Activated CD4-positive, alpha-beta memory T cell treated with anti-CD3 and anti-CD28 coated beads, Interleukin-2, amount 10 ng/mL, durations not matched to agents 7 days and 5 days (primary cell): Measurements from ENCODE around the gene COL18A1. TPM values are rescaled to one million over a fixed set of nuclear protein-coding genes. Genes with fewer than 3 reads are reported as not detected.

Experiments used
- CTCF ChIA-PET: fragments of 350-600 bp; sonication (Branson Sonifier 250); formaldehyde crosslinking; loops from one replicate; lab custom pipeline; 2021; ENCODE audit warnings: antibody characterized with exemption, inconsistent platforms; lab: Charles Lee
- POLR2A ChIA-PET: fragments of 350-600 bp; sonication (Branson Sonifier 250); formaldehyde crosslinking; loops from one replicate; lab custom pipeline; 2021; ENCODE audit warnings: antibody characterized with exemption; lab: Charles Lee
- DNase-seq: peaks from one replicate; pipeline ENCODE4 v3.0.0-alpha.2; 2020
- H3K27ac Mint-ChIP-seq: one replicate; pipeline ENCODE4 v1.8.0; 2021; ENCODE audit warnings: mild to moderate bottlenecking, mixed read lengths
- H3K27me3 Mint-ChIP-seq: one replicate; pipeline ENCODE4 v1.8.0; 2021; ENCODE audit warnings: mixed read lengths
- H3K36me3 Mint-ChIP-seq: one replicate; pipeline ENCODE4 v1.8.0; 2021; ENCODE audit warnings: low read depth, mixed read lengths
- H3K4me1 Mint-ChIP-seq: one replicate; pipeline ENCODE4 v1.8.0; 2021; ENCODE audit warnings: mixed read lengths
- H3K4me3 Mint-ChIP-seq: one replicate; pipeline ENCODE4 v1.8.0; 2021; ENCODE audit warnings: mild to moderate bottlenecking, mixed read lengths
- H3K9me3 Mint-ChIP-seq: one replicate; pipeline ENCODE4 v1.8.0; 2021; ENCODE audit warnings: mixed read lengths
- total RNA-seq, 2 experiments: library from RNA; stranded (reverse); gene quantifications; one replicate each; pipeline ENCODE4 v1.2.3, GENCODE V29; 2021

Gene COL18A1
- total RNA-seq, 2 experiments from 2014 or later, result 2.2 to 3.9 TPM

GRCh38 chr21:45507888-45508508 lies 103.0 kb downstream of the COL18A1 start:
- ChIA-PET POLR2A (no interaction called here), CTCF (no interaction called here)
- DNase-seq, result no peak
- no peak overlapping the region for H3K4me3 Mint-ChIP-seq
- no peaks in the 10 kb centered on the region for H3K27me3 Mint-ChIP-seq
- no peaks in the 10 kb centered on the region for H3K4me1 Mint-ChIP-seq
- H3K36me3 Mint-ChIP-seq, result no peaks in the 10 kb centered on the region
- H3K27ac Mint-ChIP-seq, result no peak overlapping the region
- no peaks in the 10 kb centered on the region for H3K9me3 Mint-ChIP-seq

- POLR2A ChIA-PET, result no interaction called here
- H3K27ac Mint-ChIP-seq, result no peak overlapping the region
Observed at GRCh38 chr21:45508607-45509565, 103.9 kb downstream of the COL18A1 start.

GRCh38 chr21:45509566-45510465 lies 104.9 kb downstream of the COL18A1 start:
- peaks cover 5% of the 10 kb centered on the region for H3K4me1 Mint-ChIP-seq
- ChIA-PET CTCF (no interaction called here), POLR2A (no interaction called here)
- no peaks in the 10 kb centered on the region for H3K9me3 Mint-ChIP-seq
- peaks cover 2% of the 10 kb centered on the region for H3K36me3 Mint-ChIP-seq
- H3K4me3 Mint-ChIP-seq, result no peak overlapping the region
- H3K27ac Mint-ChIP-seq, result no peak overlapping the region
- no peak for DNase-seq
- no peaks in the 10 kb centered on the region for H3K27me3 Mint-ChIP-seq

More at GRCh38 chr21:45508607-45509565, 103.9 kb downstream of the COL18A1 start:
- H3K4me3 Mint-ChIP-seq, result no peak overlapping the region
- no peaks in the 10 kb centered on the region for H3K9me3 Mint-ChIP-seq
- CTCF ChIA-PET, result no interaction called here
- DNase-seq, result no peak
- H3K36me3 Mint-ChIP-seq, result peaks cover 2% of the 10 kb centered on the region
- H3K4me1 Mint-ChIP-seq, result peaks cover 3% of the 10 kb centered on the region
- no peaks in the 10 kb centered on the region for H3K27me3 Mint-ChIP-seq

GRCh38 chr21:45510466-45510955 lies 105.5 kb downstream of the COL18A1 start:
- Mint-ChIP-seq H3K9me3 (no peaks in the 10 kb centered on the region), H3K36me3 (peaks cover 2% of the 10 kb centered on the region), H3K27ac (no peak overlapping the region), H3K27me3 (no peaks in the 10 kb centered on the region), H3K4me1 (peaks cover 5% of the 10 kb centered on the region), H3K4me3 (no peak overlapping the region)
- CTCF ChIA-PET, result no interaction called here
- POLR2A ChIA-PET, result no interaction called here
- no peak for DNase-seq

- Mint-ChIP-seq H3K36me3 (peaks cover 2% of the 10 kb centered on the region), H3K4me3 (no peak overlapping the region), H3K9me3 (no peaks in the 10 kb centered on the region), H3K27ac (no peak overlapping the region), H3K4me1 (peaks cover 5% of the 10 kb centered on the region), H3K27me3 (no peaks in the 10 kb centered on the region)
- no peak for DNase-seq
- POLR2A ChIA-PET, result no interaction called here
- CTCF ChIA-PET, result no interaction called here
Observed at GRCh38 chr21:45511007-45511406, 106.0 kb downstream of the COL18A1 start.

- H3K36me3 Mint-ChIP-seq, result peaks cover 4% of the 10 kb centered on the region
- POLR2A ChIA-PET, result no interaction called here
- DNase-seq, result no peak
- H3K27ac Mint-ChIP-seq, result no peak overlapping the region
- CTCF ChIA-PET, result no interaction called here
- no peaks in the 10 kb centered on the region for H3K27me3 Mint-ChIP-seq
- peaks cover 8% of the 10 kb centered on the region for H3K4me1 Mint-ChIP-seq
- H3K9me3 Mint-ChIP-seq, result no peaks in the 10 kb centered on the region
- no peak overlapping the region for H3K4me3 Mint-ChIP-seq
Observed at GRCh38 chr21:45511661-45512431, 106.9 kb downstream of the COL18A1 start.

GRCh38 chr21:45512626-45513002 lies 107.6 kb downstream of the COL18A1 start:
- no peak for DNase-seq
- Mint-ChIP-seq H3K9me3 (no peaks in the 10 kb centered on the region), H3K27me3 (no peaks in the 10 kb centered on the region), H3K4me3 (no peak overlapping the region), H3K27ac (no peak overlapping the region), H3K4me1 (peaks cover 15% of the 10 kb centered on the region), H3K36me3 (peaks cover 4% of the 10 kb centered on the region)
- ChIA-PET CTCF (no interaction called here), POLR2A (no interaction called here)

GRCh38 chr21:45513003-45513717 lies 108.2 kb downstream of the COL18A1 start:
- Mint-ChIP-seq H3K27ac (no peak overlapping the region), H3K4me1 (peaks cover 21% of the 10 kb centered on the region), H3K4me3 (no peak overlapping the region), H3K36me3 (peaks cover 9% of the 10 kb centered on the region), H3K9me3 (peaks cover 4% of the 10 kb centered on the region), H3K27me3 (no peaks in the 10 kb centered on the region)
- CTCF ChIA-PET, result no interaction called here
- POLR2A ChIA-PET, result no interaction called here
- DNase-seq, result no peak

- peaks cover 15% of the 10 kb centered on the region for H3K36me3 Mint-ChIP-seq
- ChIA-PET POLR2A (no interaction called here), CTCF (interaction anchor here (0.6 kb wide), 1 partner anchor 374 kb away, joined by 4 read pairs; no protein-coding TSS in a partner anchor)
- DNase-seq, result no peak
- no peaks in the 10 kb centered on the region for H3K27me3 Mint-ChIP-seq
- H3K27ac Mint-ChIP-seq, result no peak overlapping the region
- peaks cover 28% of the 10 kb centered on the region for H3K4me1 Mint-ChIP-seq
- no peak overlapping the region for H3K4me3 Mint-ChIP-seq
- H3K9me3 Mint-ChIP-seq, result peaks cover 10% of the 10 kb centered on the region
Observed at GRCh38 chr21:45513741-45514310, 108.9 kb downstream of the COL18A1 start.

- no peaks in the 10 kb centered on the region for H3K27me3 Mint-ChIP-seq
- CTCF ChIA-PET, result interaction anchor here (0.6 kb wide), 1 partner anchor 374 kb away, joined by 4 read pairs; no protein-coding TSS in a partner anchor
- DNase-seq, result no peak
- POLR2A ChIA-PET, result no interaction called here
- H3K36me3 Mint-ChIP-seq, result peaks cover 22% of the 10 kb centered on the region
- H3K4me3 Mint-ChIP-seq, result no peak overlapping the region
- peaks cover 34% of the 10 kb centered on the region for H3K4me1 Mint-ChIP-seq
- H3K9me3 Mint-ChIP-seq, result peaks cover 15% of the 10 kb centered on the region
- H3K27ac Mint-ChIP-seq, result no peak overlapping the region
Observed at GRCh38 chr21:45514311-45515021, 109.5 kb downstream of the COL18A1 start.
